ENCODE measurements around the gene UST.

Gene UST

DNA sequence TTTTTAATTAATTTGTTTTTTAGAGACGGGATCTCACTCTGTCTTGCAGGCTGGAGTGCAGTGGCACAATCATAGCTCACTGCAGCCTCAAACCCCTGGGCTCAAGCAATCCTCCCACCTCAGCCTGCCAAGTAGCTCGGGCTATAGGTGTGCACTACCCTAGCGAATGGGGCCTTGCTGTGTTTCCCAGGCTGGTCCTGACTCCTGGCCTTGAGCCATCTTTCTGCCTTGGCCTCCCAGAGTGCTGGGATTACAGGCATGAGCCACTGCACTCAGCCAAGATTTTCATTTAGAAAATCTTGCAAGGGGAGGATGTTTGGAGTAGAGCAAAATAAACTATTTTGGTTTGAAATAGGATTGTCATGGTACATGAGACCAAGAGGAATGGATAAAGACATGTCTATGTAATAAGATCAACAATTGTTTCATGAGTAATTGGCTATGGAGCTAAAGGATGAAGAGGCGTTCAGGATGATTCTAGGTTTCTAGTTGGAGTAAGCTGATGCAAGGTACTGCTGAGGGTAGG is 237.8 kb downstream of the UST start:
- in situ Hi-C loops (cut with MboI; ENCODE audit: low sequenced_read_pairs, unreplicated experiment): no loop called here
- DNase-seq (ENCODE audit: low spot score): no peak
- TF ChIP-seq, protein P1, sequence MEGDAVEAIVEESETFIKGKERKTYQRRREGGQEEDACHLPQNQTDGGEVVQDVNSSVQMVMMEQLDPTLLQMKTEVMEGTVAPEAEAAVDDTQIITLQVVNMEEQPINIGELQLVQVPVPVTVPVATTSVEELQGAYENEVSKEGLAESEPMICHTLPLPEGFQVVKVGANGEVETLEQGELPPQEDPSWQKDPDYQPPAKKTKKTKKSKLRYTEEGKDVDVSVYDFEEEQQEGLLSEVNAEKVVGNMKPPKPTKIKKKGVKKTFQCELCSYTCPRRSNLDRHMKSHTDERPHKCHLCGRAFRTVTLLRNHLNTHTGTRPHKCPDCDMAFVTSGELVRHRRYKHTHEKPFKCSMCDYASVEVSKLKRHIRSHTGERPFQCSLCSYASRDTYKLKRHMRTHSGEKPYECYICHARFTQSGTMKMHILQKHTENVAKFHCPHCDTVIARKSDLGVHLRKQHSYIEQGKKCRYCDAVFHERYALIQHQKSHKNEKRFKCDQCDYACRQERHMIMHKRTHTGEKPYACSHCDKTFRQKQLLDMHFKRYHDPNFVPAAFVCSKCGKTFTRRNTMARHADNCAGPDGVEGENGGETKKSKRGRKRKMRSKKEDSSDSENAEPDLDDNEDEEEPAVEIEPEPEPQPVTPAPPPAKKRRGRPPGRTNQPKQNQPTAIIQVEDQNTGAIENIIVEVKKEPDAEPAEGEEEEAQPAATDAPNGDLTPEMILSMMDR (IDR thresholded peaks at IDR 0.05; ENCODE audit: borderline replicate concordance, control extremely low read depth, extremely low read depth, insufficient read depth, missing control alignments): no peak

DNA sequence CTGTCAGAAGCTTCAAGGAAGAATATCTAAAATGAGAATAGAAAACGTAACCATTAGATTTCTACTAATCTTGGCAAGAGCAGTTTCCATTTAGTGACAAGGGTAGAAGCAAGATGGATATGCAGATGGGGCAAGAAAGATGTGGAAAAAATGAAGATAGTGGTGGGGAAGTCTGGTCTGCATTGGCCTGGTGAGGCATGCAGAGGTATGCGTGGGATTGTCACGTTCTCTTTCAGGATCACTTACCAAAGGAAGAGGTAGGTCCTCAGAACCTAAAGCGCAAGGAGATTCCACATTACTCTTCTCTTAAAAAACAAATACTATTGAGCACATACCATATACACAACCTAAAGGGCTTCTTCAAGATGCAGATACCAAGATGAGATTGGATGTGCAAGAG is 238.7 kb downstream of the UST start:
- TF ChIP-seq, protein P1 (IDR thresholded peaks at IDR 0.05; ENCODE audit: borderline replicate concordance, control extremely low read depth, extremely low read depth, insufficient read depth, missing control alignments): no peak

DNA sequence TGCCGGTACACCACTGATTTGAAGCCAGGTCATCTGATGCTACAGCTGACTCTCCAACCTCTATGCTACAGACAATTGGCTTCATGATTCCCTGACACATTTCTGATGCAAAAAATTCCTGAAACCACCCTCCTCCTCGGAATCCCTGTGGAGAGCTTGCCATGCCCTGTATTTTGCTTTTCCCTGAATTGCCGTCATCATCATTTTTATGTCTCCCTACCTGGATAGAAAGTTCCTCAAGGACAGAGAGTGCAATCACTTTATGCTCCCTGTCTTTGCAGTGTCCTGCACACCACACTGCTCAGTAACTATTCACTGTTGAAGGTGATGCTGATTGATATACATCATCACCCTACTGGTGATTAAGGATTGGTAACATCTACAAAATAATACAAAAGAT is 239.8 kb downstream of the UST start:
- TF ChIP-seq, protein P1 (IDR thresholded peaks at IDR 0.05; ENCODE audit: borderline replicate concordance, control extremely low read depth, extremely low read depth, insufficient read depth, missing control alignments): no peak
- in situ Hi-C loops (cut with MboI; ENCODE audit: low sequenced_read_pairs, unreplicated experiment): no loop called here
- no peak for DNase-seq (ENCODE audit: low spot score)

More for the DNA sequence above, 238.7 kb downstream of the UST start:
- DNase-seq (ENCODE audit: low spot score): no peak
- in situ Hi-C loops (cut with MboI; ENCODE audit: low sequenced_read_pairs, unreplicated experiment): no loop called here

DNA sequence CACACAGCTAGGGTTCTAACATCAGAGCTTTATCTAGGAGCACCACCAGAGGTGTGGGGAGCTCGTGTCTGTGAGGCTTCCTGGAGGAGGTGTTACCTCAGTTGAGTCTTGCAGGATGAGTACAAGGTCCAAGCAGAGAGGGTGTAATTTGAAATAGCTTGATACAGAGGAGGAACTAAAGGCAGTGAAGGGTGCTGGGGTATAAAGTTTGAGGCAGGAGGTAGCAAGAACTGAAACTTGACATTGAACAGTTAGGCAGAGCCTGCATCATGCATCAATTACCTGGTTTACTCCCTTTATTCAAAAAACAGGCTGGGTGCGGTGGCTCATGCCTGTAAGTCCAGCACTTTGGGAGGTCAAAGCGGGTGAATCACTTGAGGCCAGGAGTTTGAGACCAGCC is 241.2 kb downstream of the UST start:
- TF ChIP-seq, protein P1 (IDR thresholded peaks at IDR 0.05; ENCODE audit: borderline replicate concordance, control extremely low read depth, extremely low read depth, insufficient read depth, missing control alignments): no peak
- in situ Hi-C loops (cut with MboI; ENCODE audit: low sequenced_read_pairs, unreplicated experiment): no loop called here
- DNase-seq (ENCODE audit: low spot score): no peak

DNA sequence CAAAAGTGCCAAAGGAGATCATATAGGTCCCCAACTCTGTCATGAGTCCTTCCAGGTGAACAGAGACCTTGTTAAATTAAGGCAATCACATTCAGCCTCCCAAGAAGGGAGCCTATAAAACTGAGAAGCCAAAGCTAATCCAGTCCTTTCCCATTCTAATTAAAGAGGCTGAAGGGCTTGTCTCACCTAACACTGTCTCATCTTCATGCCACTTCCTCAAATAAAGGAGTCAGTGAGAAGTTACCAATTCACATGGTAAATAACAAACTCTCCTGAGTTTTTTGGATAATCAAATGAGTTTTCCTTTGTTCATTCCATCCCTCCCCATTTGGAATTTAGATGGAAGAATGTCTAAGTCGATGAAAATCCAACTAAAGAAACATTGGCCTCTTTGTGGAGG is 242.8 kb downstream of the UST start:
- in situ Hi-C loops (cut with MboI; ENCODE audit: low sequenced_read_pairs, unreplicated experiment): no loop called here
- no peak for DNase-seq (ENCODE audit: low spot score)

DNA sequence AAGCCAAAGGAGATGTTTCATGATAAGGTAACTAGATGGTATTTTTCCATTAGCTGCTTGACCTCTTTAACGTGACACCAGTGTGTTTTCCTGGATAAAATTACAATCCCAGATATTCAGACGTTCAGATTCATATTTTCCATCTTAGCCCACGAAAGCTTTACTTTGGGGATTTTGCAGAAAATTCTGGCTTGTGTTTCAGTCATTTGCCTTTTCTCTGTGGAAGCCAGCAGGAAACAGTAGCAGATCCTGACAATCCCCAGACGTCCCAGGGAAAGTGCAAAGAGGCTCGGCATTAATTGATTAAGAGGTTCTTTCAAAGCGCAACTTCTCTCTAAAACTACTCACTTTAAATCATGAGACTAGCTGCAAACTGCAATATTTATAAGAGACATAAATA is 243.6 kb downstream of the UST start:
- DNase-seq (ENCODE audit: low spot score): no peak
- in situ Hi-C loops (cut with MboI; ENCODE audit: low sequenced_read_pairs, unreplicated experiment): no loop called here
- TF ChIP-seq, protein P1 (IDR thresholded peaks at IDR 0.05; ENCODE audit: borderline replicate concordance, control extremely low read depth, extremely low read depth, insufficient read depth, missing control alignments): no peak

More for the DNA sequence above, 242.8 kb downstream of the UST start:
- TF ChIP-seq, protein P1 (IDR thresholded peaks at IDR 0.05; ENCODE audit: borderline replicate concordance, control extremely low read depth, extremely low read depth, insufficient read depth, missing control alignments): no peak
